MV-4-11 (cell line): Measurements from ENCODE around the gene GID8.
A peak's percentile ranks its signal among the peaks of the same experiment; 100 is the strongest.

Experiments used
- DNase-seq: peaks from one replicate; lab custom pipeline; 2025; lab: John Stamatoyannopoulos, UW

Gene GID8

DNA sequence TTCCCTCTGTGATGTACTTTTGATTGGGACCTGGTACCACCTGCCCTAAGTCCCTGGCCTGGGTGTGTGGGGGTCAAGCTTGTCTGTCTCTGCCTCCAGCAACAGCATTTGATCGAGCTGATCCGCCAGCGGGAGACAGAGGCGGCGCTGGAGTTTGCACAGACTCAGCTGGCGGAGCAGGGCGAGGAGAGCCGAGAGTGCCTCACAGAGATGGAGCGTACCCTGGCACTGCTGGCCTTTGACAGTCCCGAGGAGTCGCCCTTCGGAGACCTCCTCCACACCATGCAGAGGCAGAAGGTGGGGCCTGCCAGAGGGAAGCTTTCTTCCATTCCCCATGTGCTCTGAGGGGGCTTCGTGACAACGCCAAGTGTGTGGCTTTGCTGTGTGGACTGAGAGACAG is 5.4 kb downstream of the GID8 start:
- no peak for DNase-seq

- DNase-seq: no peak
Measured at GRCh38 chr20:62944184-62944583, 6.2 kb downstream of the GID8 start.

- no peak for DNase-seq
Measured at GRCh38 chr20:62944746-62945145, 6.8 kb downstream of the GID8 start.

DNA sequence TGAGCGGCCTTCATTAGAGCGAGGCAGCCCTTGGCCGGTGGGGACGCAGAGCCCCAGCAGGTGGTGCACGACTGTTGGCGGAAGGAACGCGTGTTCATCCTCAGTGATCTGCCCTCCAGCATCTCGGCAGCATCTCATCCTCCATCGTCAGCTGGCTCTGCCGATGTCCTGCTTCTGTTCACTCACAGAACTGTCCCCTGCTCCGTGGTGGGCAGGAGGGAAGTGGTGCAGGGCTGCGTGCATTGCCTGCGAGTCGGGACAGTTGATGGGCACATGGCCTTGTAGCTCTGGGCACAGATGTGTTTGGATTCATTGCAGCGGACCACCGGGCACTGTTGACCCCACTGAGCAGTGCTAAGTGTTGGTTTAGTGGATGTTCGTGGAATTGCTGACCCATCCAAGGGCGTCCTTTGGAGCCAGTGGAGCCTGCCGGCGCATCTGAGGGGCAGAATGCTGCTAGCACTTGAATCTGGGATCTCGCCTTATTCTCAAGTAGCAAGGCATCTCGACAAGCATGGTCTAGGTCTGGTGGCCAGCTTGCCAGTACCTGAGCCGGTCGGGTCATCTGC is 7.9 kb downstream of the GID8 start:
- DNase-seq: no peak

- no peak for DNase-seq
Measured at GRCh38 chr20:62946918-62947317, 9.0 kb downstream of the GID8 start.

- no peak for DNase-seq
Measured at GRCh38 chr20:62947532-62948300, 9.8 kb downstream of the GID8 start.

GRCh38 chr20:62949153-62949821 is 11.3 kb downstream of the GID8 start:
- DNase-seq: peak; percentile 45

- no peak for DNase-seq
Measured at GRCh38 chr20:62949962-62950361, 12.0 kb downstream of the GID8 start.

DNA sequence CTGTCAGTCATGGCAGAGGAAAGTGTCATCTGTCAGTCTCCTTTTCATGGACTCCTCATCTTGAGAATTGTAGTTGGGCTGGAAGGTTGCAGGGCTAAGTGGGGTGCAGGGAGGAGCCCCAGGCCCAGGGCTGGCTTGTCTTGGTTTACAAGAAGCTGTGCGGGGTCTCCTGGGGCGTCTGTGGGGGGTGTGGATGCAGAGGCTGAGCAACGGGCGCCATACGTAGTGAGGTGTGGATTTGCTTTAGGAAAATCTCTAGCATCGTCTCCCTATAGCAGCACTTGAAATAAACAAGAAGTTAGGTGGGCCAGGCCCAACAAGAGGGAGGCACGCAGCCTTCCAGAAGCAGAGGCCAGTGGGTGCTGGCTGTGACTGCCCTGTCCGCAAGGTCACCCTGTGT is 12.8 kb downstream of the GID8 start:
- DNase-seq: no peak

DNA sequence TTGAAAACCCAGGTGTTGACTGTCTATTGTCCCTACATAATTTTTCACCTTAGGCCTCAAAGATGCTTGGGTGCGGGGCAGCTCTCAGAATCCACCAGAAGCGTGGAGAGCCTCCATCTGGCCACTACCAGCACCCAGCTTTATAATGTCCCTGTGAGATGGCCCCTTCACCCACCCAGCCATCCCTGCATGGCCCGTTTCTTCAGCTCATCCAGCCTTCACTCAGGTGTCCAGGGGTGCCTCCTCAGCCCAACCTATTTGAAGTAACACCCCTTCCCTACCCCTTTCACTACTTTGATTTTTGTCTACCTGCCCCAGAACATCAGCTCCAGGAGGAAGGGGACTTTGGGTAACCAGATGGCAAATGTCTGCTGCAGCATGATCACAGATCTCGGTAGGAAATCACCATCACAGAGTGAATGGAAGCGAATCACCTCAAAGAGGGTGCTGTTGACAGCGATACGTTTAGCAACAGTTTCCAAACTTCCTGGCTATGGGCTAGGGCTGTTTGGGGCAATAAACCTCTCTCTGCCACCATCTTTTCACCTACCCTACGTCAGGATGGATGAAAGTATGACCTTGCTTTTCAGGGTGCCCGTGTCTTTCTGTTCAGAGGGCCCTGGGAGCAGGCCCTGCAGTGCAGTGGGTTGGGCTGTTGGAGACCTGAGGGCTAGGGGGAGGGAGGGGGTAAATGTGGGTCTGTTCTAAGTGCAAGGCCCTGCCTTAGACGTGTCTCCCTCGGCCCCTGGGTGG is 13.4 kb downstream of the GID8 start:
- DNase-seq: no peak

DNA sequence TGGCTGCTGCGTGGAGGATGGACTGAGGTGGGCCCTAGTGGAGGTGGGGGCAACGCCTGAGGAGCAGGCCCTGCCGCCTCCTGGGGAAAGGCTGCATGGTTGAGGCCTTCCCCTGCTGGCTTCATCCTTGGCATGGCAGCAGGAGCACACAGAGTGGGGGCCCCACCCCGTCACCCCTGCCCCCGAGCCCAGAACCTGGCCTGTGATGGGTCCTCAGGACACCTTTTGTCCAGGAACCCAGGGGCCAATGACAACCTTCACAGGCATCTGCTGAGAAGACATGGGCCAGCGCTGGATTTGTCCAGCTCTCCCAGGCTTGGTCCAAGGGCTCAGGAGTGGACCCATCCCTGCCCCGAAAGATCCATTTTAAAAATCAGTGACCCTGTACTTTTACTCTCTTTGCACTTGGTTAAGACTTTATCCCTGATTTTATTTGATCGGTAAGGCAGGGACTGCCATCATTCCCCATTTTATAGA is 14.0 kb downstream of the GID8 start:
- no peak for DNase-seq

GRCh38 chr20:62952373-62952967 is 14.5 kb downstream of the GID8 start, which contains the start of gene SLC17A9:
TSS of gene SLC17A9 (plus strand) at chr20:62952709. CDS start at chr20:62952831, 122 bp downstream.
- DNase-seq: peak; percentile 76

GRCh38 chr20:62952968-62953838 is 15.3 kb downstream of the GID8 start:
- DNase-seq: no peak

- peak; percentile 91 for DNase-seq
Measured at GRCh38 chr20:62953839-62954703, 16.1 kb downstream of the GID8 start.

DNA sequence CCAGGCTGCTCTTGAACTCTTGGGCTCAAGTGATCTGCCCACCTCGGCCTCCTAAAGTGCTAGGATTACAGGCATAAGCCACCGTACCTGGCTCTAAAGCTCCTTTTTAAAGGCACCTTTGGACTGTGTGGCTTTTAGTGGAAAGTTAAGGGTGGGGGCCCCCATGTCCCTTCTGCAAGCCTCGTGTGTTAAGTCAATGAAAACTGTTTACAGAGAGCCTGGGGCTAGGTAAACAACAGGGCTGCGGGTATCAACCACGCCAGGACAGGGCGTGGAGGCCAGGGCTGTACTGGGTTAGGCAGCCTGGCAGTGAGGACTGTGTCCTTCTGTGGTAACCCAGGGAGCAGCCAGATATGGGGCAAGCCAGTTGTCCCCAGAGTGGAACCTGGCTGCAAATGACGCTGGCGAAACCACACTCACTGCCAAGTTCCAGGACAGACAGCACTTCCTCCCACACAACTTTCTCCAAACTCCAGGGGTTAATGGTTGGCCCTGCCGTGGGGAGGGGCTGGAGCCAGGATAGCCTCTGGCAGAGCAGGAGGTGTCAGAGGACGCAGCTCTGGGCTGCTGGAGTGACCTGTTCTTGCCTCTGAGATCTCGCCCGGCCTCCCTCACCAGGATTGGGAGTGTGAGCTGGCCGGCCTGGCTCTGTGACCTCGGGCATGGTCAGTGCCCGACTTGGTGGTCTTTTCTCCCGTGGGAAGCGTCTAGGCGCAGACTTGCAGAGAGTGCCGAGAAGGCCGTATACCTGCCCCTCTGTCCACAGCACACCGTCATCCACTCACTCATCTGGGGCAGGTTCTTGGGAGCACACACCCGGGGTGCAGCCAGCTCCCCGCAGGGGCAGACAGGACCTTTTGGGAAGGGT is 17.8 kb downstream of the GID8 start:
- no peak for DNase-seq

DNA sequence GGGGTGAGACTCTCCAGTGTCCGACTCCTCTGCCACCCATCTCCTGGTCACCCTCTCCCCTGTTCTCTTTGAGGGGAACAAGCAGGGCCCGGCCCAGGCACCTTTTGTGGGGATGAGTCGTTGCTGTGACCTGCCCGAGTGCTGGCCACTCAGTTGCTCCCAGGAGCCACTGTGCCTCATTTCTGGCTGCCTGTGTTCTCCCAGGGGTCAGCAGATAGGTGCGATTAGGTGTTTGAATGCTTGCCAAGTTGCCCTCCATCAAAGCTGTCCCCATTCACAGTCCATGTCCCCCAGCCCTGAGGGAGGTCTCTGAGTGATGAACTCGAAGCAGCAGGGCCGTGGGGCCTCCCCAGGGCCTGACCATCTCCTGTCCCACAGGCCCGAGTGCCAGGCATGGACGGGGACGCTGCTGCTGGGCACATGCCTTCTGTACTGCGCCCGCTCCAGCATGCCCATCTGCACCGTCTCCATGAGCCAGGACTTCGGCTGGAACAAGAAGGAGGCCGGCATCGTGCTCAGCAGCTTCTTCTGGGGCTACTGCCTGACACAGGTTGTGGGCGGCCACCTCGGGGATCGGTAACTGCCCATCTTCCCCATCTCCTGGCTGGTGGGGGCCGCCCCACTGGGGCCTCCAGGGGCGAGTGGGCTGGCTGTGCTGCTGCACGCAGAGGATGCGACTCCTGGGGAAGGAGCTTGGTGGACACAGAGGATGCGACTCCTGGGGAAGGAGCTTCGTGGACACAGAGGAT is 18.6 kb downstream of the GID8 start:
- no peak for DNase-seq

DNA sequence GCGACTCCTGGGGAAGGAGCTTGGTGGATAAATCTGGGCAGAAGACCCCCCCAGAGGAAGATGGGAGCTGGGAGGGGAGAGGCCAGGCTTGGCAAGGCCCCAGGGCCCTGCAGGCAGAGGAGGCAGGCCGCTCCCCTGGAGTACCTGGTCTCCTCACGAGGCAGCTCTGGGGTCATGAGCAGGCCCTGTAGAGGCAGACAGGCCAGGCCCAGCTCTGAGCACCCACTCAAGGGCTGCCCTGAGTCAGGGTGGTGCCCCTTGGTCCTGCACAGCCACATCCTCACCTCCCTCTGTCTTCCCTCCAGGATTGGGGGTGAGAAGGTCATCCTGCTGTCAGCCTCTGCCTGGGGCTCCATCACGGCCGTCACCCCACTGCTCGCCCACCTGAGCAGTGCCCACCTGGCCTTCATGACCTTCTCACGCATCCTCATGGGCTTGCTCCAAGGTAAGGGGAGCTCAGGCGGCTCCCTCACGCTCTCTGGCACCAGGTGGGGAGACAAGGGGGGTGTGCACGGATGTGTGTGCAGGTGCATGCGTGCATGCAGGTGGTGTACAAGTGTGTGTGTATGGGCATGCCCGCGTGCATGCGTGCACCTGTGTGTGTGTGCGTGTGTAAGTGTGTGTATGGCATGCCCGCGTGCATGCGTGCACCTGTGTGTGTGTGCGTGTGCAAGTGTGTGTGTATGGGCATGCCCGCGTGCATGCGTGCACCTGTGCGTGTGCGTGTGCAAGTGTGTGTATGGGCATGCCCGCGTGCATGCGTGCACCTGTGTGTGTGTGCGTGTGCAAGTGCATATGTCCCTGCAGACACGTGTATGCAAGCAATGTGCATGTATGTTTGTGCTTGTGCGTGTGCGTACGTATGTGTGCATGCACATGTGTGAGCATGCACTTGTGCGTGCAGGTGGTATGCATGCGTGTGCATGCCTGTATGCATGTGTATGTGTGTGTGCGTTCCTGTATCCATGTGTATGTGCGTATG is 19.5 kb downstream of the GID8 start:
- no peak for DNase-seq
